Endometrial microvascular endothelial cells (primary cell): ENCODE results near the gene TCEAL5. TPM values are rescaled to one million over a fixed set of nuclear protein-coding genes. Genes with fewer than 3 reads are reported as not detected.
"Not testable (repeated sequence)": the region's sequence is repeated elsewhere in the genome, so short reads cannot be mapped to it uniquely, and the experiment has no call there.

Experiments
- in situ Hi-C: cut with HindIII; loops from 2 replicates; pipeline ENCODE4 v1.10.0; 2017; ENCODE audit warnings: low sequenced_read_pairs, low pct_unique_long_range_greater_than_20kb; ENCODE audit errors: inconsistent ontology term
- total RNA-seq: library from RNA; depleted of rRNA; stranded (reverse); fragments of >200 nt; gene quantifications from one replicate; pipeline ENCODE4 v1.2.3, GENCODE V29; 2015; ENCODE audit errors: inconsistent ontology term

TCEAL5 gene
- total RNA-seq, 1 donor from 2014 or later = not detected

- in situ Hi-C loops = no loop called here
These were observed 40.3 kb downstream of the TCEAL5 start for GRCh38 chrX:103236296-103236695.

- in situ Hi-C loops = not testable (repeated sequence)
These were observed 40.9 kb downstream of the TCEAL5 start for GRCh38 chrX:103235608-103236007.

DNA sequence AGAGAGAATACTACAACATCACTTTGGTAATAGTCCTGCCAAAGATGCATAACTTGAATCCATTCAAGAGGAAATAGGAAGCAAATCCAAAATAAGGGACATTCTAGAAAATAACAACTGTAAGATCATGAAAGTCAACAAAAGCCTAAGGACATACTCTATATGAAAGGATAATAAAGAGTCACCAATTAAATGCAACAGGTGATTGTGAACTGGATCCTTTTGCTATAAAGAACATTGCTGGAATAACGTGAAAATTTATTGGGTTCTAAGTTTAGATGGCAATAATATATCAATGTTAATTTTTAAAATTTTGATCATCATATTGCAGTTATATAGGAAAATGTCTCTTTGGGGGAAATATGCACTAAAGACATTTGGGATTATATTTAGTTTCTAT lies 41.7 kb downstream of the TCEAL5 start:
- in situ Hi-C loops = no loop called here

DNA sequence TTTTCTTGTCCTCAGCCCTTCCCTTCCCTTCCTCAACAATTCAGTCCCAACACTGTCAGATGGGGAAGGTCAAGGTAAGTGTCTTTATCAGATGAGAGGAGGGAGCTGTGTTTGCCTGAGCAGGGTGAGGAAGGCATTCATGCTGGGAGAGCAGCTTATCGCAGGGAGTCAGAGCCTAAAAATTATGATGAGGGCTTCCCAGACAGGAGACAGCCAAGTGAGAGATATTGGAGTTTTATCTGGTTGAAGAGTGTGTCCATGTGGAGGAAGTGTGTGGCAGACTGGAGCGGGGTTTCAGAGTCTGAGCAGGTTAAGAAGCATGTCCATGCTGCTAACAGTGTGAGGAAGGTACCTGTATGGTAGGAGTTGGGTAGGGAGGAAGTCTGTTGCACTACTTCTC lies 43.3 kb downstream of the TCEAL5 start:
- in situ Hi-C loops = no loop called here

- in situ Hi-C loops = not testable (repeated sequence)
These were observed 50.6 kb downstream of the TCEAL5 start for GRCh38 chrX:103225918-103226317.

Other genes starting within 250 kb of the TCEAL5 start
- gene BEX1, start 212.6 kb downstream of the TCEAL5 start, total RNA-seq = 0.46 TPM
- not detected for gene NXF3, start 183.6 kb downstream of the TCEAL5 start, total RNA-seq
- 18.8 TPM for gene BEX4, start 61.6 kb downstream of the TCEAL5 start, total RNA-seq
- gene TCEAL8, start 21.6 kb downstream of the TCEAL5 start, total RNA-seq = 59.9 TPM
- gene BEX2, start 34.2 kb upstream of the TCEAL5 start, total RNA-seq = 0.37 TPM
- 2.3 TPM for gene TCEAL7, start 53.5 kb upstream of the TCEAL5 start, total RNA-seq
- gene TCEAL9, start 79.8 kb upstream of the TCEAL5 start, total RNA-seq = 48.4 TPM
- gene BEX3, start 99.8 kb upstream of the TCEAL5 start, total RNA-seq = 219 TPM
- not detected for gene RAB40A, start 242.7 kb upstream of the TCEAL5 start, total RNA-seq